ENCODE results near the gene NR3C2. TPM values are rescaled to one million over a fixed set of nuclear protein-coding genes. Genes with fewer than 3 reads are reported as not detected.

The NR3C2 gene
- 0.69 and 0.72 TPM in 2 replicates for total RNA-seq (2014; rRNA removed; shearing (Covaris generic))

GRCh38 chr4:148441986-148442831, at the start of gene NR3C2:
NR3C2 (minus strand) TSS chr4:148442414.

